K562 (cell line): ENCODE data around the gene FAM204A. TPM values are rescaled to one million over a fixed set of nuclear protein-coding genes. Genes with fewer than 3 reads are reported as not detected.

Experiments
- ATAC-seq: fragments of 200-7000 bp; cut with Tn5 transposase; 3 replicates; pipeline ENCODE4 v1.9.1; 2020; ENCODE audit warnings: moderate library complexity
- BruUV-seq: library from RNA; stranded (reverse); fragments of 400-500 nt; replicated peaks from 2 replicates; lab custom pipeline; 2021; lab: Mats Ljungman, UMichigan
- CTCF ChIA-PET: fragments of 300-600 bp; formaldehyde crosslinking; extraction: SDS; loops from one replicate; lab custom pipeline; 2021; ENCODE audit warnings: low intra/inter-chr PET ratio; lab: Yijun Ruan, JAX
- POLR2A ChIA-PET: fragments of 300-600, 350-650 bp; sonication (Branson Sonifier 250); formaldehyde crosslinking; extraction: SDS; loops from one replicate; lab custom pipeline; 2021; ENCODE audit warnings: antibody characterized with exemption, inconsistent platforms; lab: Yijun Ruan, JAX
- DNase-seq, 4 experiments: peaks; one replicate each; pipeline versions ENCODE4 v3.0.0 to v3.0.0-alpha.2; 2011 to 2018; ENCODE audit warnings: low spot score in 3 of 4, mixed read lengths in 3 of 4; ENCODE audit errors: extremely low read depth in 1 of 4
- FAIRE-seq: peaks from 2 replicates; lab custom pipeline; 2011; peaks lifted over from hg19 to GRCh38; lab: Jason Lieb, UNC
- H2AFZ ChIP-seq: 2 replicates; pipeline ENCODE4 v1.6.0; 2011; ENCODE audit warnings: low read depth, low read length, control low read depth, inconsistent platforms
- H3K27ac ChIP-seq: fragments of 200-600 bp; 3 replicates; pipeline ENCODE4 v1.8.0; 2011; ENCODE audit warnings: low read depth, mild to moderate bottlenecking, control low read depth, inconsistent platforms, low read length, moderate library complexity, mixed read lengths; ENCODE audit errors: extremely low read depth
- H3K27me3 ChIP-seq, 2 experiments: fragments of 300-600 bp in 1 of 2; 2 replicates in 1 of 2; 3 replicates in 1 of 2; pipeline versions ENCODE4 v1.6.0 to v1.8.0; 2011; ENCODE audit warnings: inconsistent platforms in 2 of 2, low read length in 2 of 2, mild to moderate bottlenecking in 1 of 2, mixed read lengths in 1 of 2, moderate library complexity in 1 of 2; ENCODE audit not compliant: control insufficient read depth in 2 of 2, insufficient read depth in 2 of 2
- H3K36me3 ChIP-seq: fragments of 300-600 bp; 3 replicates; pipeline ENCODE4 v1.8.0; 2011; ENCODE audit warnings: mild to moderate bottlenecking, low read length, inconsistent platforms; ENCODE audit not compliant: control insufficient read depth, insufficient read depth
- H3K4me1 ChIP-seq, 2 experiments: fragments of 200-600 bp in 1 of 2; replicated peaks in 1 of 2; 2 replicates in 1 of 2; 3 replicates in 1 of 2; pipeline versions ENCODE4 v1.5.1 to v1.8.0; 2011; ENCODE audit warnings: inconsistent platforms in 2 of 2, low read length in 2 of 2, mild to moderate bottlenecking in 1 of 2, mixed read lengths in 1 of 2, moderate library complexity in 1 of 2; ENCODE audit not compliant: control insufficient read depth in 2 of 2, insufficient read depth in 2 of 2
- H3K4me2 ChIP-seq: 2 replicates; pipeline ENCODE4 v1.6.1; 2011; ENCODE audit warnings: low read length, control low read depth, inconsistent platforms, mixed read lengths; ENCODE audit not compliant: insufficient read depth
- H3K4me3 ChIP-seq: fragments of 200-600 bp; sonication (generic), shearing (Covaris generic); 2 replicates; pipeline ENCODE4 v1.5.1; 2016; ENCODE audit warnings: control low read depth, inconsistent platforms
- H3K79me2 ChIP-seq: fragments of 200-600 bp; 3 replicates; pipeline ENCODE4 v1.8.0; 2011; ENCODE audit warnings: low read length, inconsistent platforms; ENCODE audit not compliant: control insufficient read depth, insufficient read depth
- H3K9ac ChIP-seq, 2 experiments: 2 replicates each; pipeline versions ENCODE4 v1.6.0 to v1.6.1; 2011; ENCODE audit warnings: low read depth in 2 of 2, low read length in 2 of 2, control low read depth in 1 of 2, inconsistent platforms in 1 of 2, mild to moderate bottlenecking in 1 of 2, mixed read lengths in 1 of 2; ENCODE audit not compliant: insufficient read depth in 1 of 2
- H3K9me1 ChIP-seq: one replicate; pipeline ENCODE4 v1.6.0; 2011; ENCODE audit warnings: inconsistent platforms, mild to moderate bottlenecking, low read length, moderate library complexity; ENCODE audit not compliant: control insufficient read depth, insufficient read depth
- H3K9me3 ChIP-seq: replicated peaks from 2 replicates; pipeline ENCODE4 v1.5.1; 2011; ENCODE audit warnings: low read depth, low read length, inconsistent platforms; ENCODE audit not compliant: control insufficient read depth, insufficient read depth
- H4K20me1 ChIP-seq: replicated peaks from 2 replicates; pipeline ENCODE4 v1.6.1; 2011; ENCODE audit warnings: low read length, inconsistent platforms, mixed read lengths; ENCODE audit not compliant: control insufficient read depth, insufficient read depth
- CHD1 ChIP-seq: fragments of 200-600 bp; sonication (generic); IDR thresholded peaks from one replicate; pipeline ENCODE4 v1.6.1; 2012; ENCODE audit warnings: mild to moderate bottlenecking, moderate library complexity, low read length, inconsistent platforms
- ETV5 ChIP-seq: sonication (generic); formaldehyde crosslinking; IDR thresholded peaks from 2 replicates; pipeline ENCODE4 v1.4.0; 2020; ENCODE audit warnings: low read depth, mild to moderate bottlenecking, missing genetic modification reagents
- NFYB ChIP-seq: IDR thresholded peaks from 2 replicates; pipeline ENCODE4 v1.6.1; 2011; ENCODE audit warnings: mild to moderate bottlenecking, moderate library complexity; ENCODE audit not compliant: insufficient read length; ENCODE audit errors: extremely low read depth
- NR0B1 ChIP-seq: fragments of 450-650 bp; IDR thresholded peaks from one replicate; pipeline ENCODE4 v1.6.1; 2018; ENCODE audit warnings: mild to moderate bottlenecking, moderate library complexity; ENCODE audit not compliant: partially characterized antibody
- TEAD2 ChIP-seq: fragments of 450-650 bp; IDR thresholded peaks from 2 replicates; pipeline ENCODE4 v1.6.1; 2016; ENCODE audit warnings: missing genetic modification characterization, control low read depth, missing compliant biosample characterization
- TRIM28 ChIP-seq: fragments of 450-650 bp; IDR thresholded peaks from 2 replicates; pipeline ENCODE4 v1.6.1; 2017
- TSC22D4 ChIP-seq: fragments of 450-650 bp; IDR thresholded peaks from 2 replicates; pipeline ENCODE4 v1.6.1; 2016; ENCODE audit warnings: missing genetic modification characterization, missing biosample characterization, control low read depth
- WGBS: fragments of 100-300 bp; shearing (Covaris generic); methylation state at CpG from one replicate; pipeline ENCODE4 v1.1.6; 2016; ENCODE audit warnings: low coverage, mixed read lengths; ENCODE audit not compliant: insufficient coverage; ENCODE audit errors: missing lambda C conversion rate; 5-methylcytosine and 5-hydroxymethylcytosine counted together
- in situ Hi-C: fragments of 300-500 bp; cut with MboI; formaldehyde crosslinking; loops from 4 replicates; pipeline ENCODE4 v1.15.0; 2018; ENCODE audit warnings: inconsistent platforms, mixed read lengths
- intact Hi-C: fragments of 100-400 bp; cut with micrococcal nuclease; formaldehyde crosslinking; loops from 2 replicates; pipeline ENCODE4 v1.14.2; 2022
- polyA plus RNA-seq, 8 experiments: library from polyadenylated mRNA; depleted of rRNA in 4 of 8; stranded (reverse) in 5 of 8; unstranded in 3 of 8; fragments of >200 nt; fragmentation: Nextera tagmentation in 2 of 8; fragmentation: Illumina TruSeq in 1 of 8; extraction: Ambion mirVana in 2 of 8; extraction: Trizol in 1 of 8; gene quantifications; 2 replicates each; pipeline versions ENCODE4 v1.2.1 to v1.2.3, GENCODE V29; 2011 to 2014; ENCODE audit warnings: inconsistent platforms in 1 of 8, missing spikeins in 1 of 8
- total RNA-seq, 7 experiments: library from RNA; depleted of rRNA in 6 of 7; stranded (reverse); fragments of >200 nt in 6 of 7; fragmentation: Illumina TruSeq in 2 of 7; extraction: Trizol in 2 of 7; gene quantifications; 2 replicates each; pipeline versions ENCODE4 v1.2.1 to v1.2.3, GENCODE V29; 2011 to 2021; ENCODE audit warnings: low replicate concordance in 1 of 7

FAM204A gene
- total and polyA plus RNA-seq, 9 of the 15 experiments (the other 6 are each of a cell fraction or from before 2014, with no cell fraction given), result 29.0 to 64.5 (median 44.9) TPM

- no peaks in the 10 kb centered on the region for H4K20me1 ChIP-seq
- H3K27me3 ChIP-seq, result no peaks in the 10 kb centered on the region
- POLR2A ChIA-PET, result no interaction called here
- in situ Hi-C loops (no loop called here), intact Hi-C loops (loop anchor here (10.0 kb wide), 1 partner anchor 229 kb away; no protein-coding TSS in a partner anchor)
- H3K79me2 ChIP-seq, result no peaks in the 10 kb centered on the region
- ATAC-seq (no peak), FAIRE-seq (no peak), DNase-seq (no peak)
- H3K4me3 ChIP-seq, result no peak overlapping the region
- WGBS, result 76% methylated on average over 5 of the region's 6 CpGs
- H3K9ac ChIP-seq, result no peak overlapping the region
- no peaks in the 10 kb centered on the region for H3K4me1 ChIP-seq
- TF ChIP-seq NR0B1 (no peak), TRIM28 (no peak), TSC22D4 (tag) (no peak), TEAD2 (tag) (no peak), ETV5 (no peak)
- no TSS peak for BruUV-seq
- CTCF ChIA-PET, result no interaction called here
- H3K9me1 ChIP-seq, result no peaks in the 10 kb centered on the region
- H3K4me2 ChIP-seq, result no peak overlapping the region
- H3K9me3 ChIP-seq, result no peaks in the 10 kb centered on the region
- peaks cover 29% of the 10 kb centered on the region for H3K36me3 ChIP-seq
- H2AFZ ChIP-seq, result no peak overlapping the region
- H3K27ac ChIP-seq, result no peak overlapping the region
Measured at GRCh38 chr10:118315629-118316028, 26.5 kb downstream of the FAM204A start.

- BruUV-seq, result no TSS peak
- no peak overlapping the region for H3K4me3 ChIP-seq
- FAIRE-seq, result no peak
- H2AFZ ChIP-seq, result no peak overlapping the region
- no peaks in the 10 kb centered on the region for H3K79me2 ChIP-seq
- 98% methylated on average over 4 of the region's 4 CpGs for WGBS
- CTCF ChIA-PET, result no interaction called here
- in situ Hi-C loops (no loop called here), intact Hi-C loops (loop anchor here (10.0 kb wide), 1 partner anchor 230 kb away; no protein-coding TSS in a partner anchor)
- ATAC-seq, result no peak
- H3K9ac ChIP-seq, result no peak overlapping the region
- no peaks in the 10 kb centered on the region for H3K27me3 ChIP-seq
- H3K36me3 ChIP-seq, result peaks cover 28% of the 10 kb centered on the region
- no peak overlapping the region for H3K4me2 ChIP-seq
- DNase-seq, result no peak
- H3K27ac ChIP-seq, result no peak overlapping the region
- POLR2A ChIA-PET, result no interaction called here
- H4K20me1 ChIP-seq, result no peaks in the 10 kb centered on the region
- no peaks in the 10 kb centered on the region for H3K9me1 ChIP-seq
- no peaks in the 10 kb centered on the region for H3K9me3 ChIP-seq
- TF ChIP-seq CHD1 (no peak), NFYB (no peak)
- TF ChIP-seq, all 486 proteins: peak for 0
- H3K4me1 ChIP-seq, result no peaks in the 10 kb centered on the region
Measured at GRCh38 chr10:118314882-118315281, 27.2 kb downstream of the FAM204A start.
